22Rv1 (cell line): ENCODE measurements around the gene ADGRG6.

Experiments
- CTCF ChIP-seq: fragments of 450-650 bp; IDR thresholded peaks from 2 replicates; pipeline ENCODE4 v1.5.1; 2017; ENCODE audit warnings: mild to moderate bottlenecking
- ZFX ChIP-seq: fragments of 450-650 bp; IDR thresholded peaks from 2 replicates; pipeline ENCODE4 v1.6.1; 2017; ENCODE audit warnings: antibody characterized with exemption, borderline replicate concordance

DNA sequence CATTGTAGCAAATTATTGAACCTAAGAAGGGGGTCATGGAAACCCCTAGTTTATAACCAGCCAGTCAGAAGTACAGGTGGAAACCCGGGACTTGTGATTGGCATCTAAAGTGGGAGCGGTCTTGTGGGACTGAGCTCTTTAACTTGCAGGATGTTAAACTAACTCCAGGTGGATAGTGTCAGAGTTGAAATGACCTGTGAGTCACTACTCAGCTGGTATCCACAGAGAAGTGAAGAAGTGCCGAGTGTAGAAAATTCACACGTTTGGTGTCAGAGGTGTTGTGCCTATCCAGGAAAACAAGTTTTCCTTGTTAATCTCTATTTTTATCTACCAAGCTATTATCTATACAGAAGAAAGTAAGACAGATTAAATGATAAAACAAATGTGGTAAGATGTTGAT is 179.7 kb downstream of the ADGRG6 start:
- TF ChIP-seq CTCF (no peak), ZFX (no peak)
